GM20431 (cell line): ENCODE data around the gene IGFBP7.
"Not testable (repeated sequence)": the region's sequence is repeated elsewhere in the genome, so short reads cannot be mapped to it uniquely, and the experiment has no call there.

Experiments used
- in situ Hi-C: fragments of 300-500 bp; cut with MseI, MboI; formaldehyde crosslinking; loops from one replicate; pipeline ENCODE4 v1.15.0; 2020; ENCODE audit warnings: low sequenced_read_pairs; ENCODE audit not compliant: unreplicated experiment

Gene IGFBP7

DNA sequence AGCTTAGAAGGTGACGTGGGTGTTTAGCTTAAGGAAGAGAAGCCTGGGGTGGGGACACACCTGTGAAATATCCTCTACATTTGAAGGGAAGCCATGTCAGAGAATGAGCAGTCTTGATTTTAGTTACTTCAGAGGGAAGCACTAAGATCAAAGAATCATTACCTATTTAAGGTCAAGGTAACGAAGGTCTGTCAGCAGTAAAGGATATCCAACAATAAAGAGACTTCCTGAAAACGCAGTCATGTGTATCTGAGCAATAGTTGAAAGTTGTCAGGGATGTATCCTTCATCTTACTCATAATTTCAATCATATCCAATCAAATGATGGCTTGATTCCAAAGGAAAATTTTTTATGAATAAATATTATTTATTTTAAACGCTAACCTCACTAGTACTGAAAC, 33.5 kb downstream of the IGFBP7 start:
- in situ Hi-C loops, result no loop called here

DNA sequence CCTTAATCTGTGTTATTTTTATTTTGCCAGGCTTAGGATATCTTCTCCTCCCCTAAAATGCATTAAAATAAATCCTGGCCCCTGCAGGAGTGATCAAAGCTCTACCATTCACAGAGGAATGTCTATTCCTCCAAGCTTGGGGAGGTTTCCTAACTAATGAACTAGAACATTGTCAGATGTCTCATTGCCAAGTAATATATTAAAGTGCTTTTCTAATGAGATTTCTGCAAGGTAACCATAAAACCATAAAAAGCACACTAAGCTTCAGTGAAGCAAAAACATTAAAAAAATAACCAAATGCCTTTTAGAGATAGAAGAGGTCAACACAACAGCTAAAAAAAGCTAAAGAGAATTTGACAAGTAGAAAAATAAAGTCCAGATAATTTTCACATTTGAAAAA, 34.8 kb downstream of the IGFBP7 start:
- in situ Hi-C loops, result no loop called here

DNA sequence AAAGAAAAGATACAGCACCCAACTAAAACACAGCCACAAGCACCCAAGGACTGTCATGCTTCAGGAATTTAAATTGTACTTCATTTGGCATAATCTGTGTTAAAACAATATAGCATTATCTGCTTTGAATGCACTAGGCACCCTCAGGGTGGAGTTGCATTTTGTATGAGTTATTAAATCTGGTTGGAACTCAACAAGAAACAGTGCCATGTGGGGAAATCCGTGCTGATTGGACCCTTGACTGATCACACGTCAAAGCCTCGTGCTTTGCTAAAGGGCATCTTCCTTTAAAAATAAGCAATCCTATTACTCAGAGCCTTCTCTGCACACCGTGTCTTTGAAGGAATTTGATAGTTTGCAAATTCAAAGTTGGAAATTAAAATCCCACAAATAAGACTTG, 35.4 kb downstream of the IGFBP7 start:
- in situ Hi-C loops, result no loop called here

DNA sequence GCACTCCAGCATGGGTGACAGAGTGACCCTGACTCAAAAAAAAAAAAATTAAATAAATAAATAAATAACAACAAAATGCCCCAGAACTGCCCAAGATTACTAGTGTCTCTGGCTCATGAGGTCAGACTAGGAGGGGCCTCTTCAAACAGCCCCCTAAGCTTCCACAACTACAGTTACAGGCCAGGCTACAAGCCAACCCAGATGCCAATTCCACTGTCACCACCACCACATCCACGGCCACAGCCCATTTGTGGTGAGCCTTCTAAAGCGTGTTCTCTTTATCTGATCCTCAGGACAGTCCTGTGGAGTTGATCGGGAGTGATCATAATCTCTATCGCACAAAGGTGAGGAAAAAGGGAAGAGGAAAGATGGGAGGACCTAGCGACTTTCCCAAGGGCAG, 36.6 kb downstream of the IGFBP7 start:
- in situ Hi-C loops, result no loop called here

DNA sequence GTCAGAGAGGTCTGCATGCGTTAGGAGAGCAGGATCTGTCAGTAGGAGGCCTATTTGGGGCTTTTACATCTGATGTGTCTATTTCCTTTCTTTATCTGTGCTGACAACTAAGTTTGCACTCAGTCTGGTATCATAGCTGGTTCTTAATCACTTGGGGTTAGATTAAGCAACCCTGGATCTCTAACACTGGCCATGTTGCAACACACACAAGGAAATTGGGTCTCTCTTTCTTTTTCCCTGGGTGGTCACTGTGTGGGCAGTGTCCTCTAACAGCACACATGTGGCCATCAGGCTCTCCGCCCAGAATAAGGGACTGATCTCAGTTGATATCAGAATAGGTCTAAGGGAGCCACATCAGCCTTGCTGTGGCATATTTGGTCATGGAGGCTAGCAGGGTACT, 38.9 kb downstream of the IGFBP7 start:
- in situ Hi-C loops, result no loop called here

DNA sequence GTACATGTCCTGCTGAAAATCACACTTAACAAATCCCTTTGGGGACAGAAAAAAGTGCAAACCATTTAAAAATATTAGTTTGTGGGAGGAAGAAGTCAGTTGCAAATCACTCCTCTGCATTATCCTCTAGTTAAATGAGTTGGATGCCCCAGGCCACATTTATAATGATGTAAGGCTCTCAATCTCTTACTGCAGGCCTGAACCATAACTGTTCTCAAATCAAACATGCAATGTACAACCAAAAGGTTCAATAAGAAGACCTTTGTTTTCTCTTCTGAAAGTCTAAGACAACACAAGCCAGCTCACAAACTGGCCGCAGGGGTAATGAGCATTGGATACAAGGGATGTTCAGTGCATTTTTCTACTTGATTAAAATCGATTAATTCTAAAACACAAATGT, 39.7 kb downstream of the IGFBP7 start:
- in situ Hi-C loops, result no loop called here

DNA sequence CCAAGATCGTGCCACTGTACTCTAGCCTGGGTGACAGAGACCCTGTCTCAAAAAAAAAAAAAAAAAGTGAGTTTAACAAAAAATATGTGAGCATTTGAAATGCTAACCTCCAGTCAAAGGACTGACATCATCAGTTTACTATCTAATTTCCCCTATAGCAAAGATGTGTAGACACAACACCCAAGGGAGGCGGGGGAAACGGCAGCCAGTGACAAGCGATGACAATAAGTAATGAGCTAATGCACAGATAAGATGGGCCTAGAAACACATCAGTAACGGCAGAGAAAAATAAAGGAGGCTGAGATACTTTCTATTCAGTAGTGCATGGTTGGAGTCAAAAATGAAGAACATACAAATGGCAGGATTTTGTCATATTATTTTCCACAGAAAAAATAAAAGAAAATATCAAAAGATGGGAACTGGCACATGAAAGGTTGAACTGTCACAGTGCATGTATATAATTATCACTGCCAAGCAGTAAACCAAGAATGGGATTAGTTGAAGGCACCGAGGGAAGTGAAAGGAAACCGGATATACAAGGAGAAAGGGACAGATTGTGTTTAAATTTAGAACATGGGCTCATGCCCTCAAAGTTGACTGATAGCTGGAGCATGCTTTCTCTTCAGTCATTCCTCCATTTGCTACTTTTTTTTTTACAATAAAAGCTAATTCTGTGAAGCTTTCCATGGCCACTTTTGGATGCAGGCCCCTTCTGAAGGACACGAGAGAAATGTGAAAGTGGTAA, 41.8 kb downstream of the IGFBP7 start:
- in situ Hi-C loops, result no loop called here

DNA sequence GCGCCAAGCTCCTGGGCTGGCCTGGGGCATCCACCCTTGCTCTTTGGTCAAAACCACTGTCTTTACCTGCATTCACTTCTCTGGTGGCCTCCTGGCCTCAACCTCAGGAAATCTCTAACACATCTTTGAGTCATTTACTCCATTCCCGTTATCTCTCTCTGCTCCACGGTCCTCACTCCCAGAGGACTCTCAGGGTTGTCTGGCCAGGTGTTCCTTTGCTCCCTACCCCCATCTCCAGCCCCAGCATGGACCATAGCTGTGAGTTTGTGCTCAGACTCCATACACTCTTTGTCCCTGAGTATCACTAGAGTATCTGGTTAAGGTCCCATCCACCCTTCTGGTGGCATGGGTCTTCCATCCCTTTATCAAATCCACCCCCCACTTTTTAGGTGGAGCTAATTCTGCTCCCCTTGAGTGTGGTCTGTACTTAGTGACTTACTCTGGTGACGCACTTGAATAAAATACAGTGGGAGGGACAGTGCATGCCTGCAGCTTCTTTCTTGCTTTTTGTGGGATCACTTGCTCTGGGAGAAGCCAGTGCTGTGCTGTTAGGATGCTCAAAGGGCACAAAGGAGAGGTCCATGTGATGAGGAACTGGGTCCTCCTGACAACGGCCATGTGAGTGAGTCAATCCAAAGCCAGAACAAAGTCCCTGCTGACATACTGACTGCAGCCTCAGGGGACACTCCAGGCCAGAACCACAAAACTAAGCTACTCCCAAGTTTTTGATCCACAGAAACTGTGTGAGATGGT, 44.3 kb downstream of the IGFBP7 start:
- in situ Hi-C loops, result no loop called here

DNA sequence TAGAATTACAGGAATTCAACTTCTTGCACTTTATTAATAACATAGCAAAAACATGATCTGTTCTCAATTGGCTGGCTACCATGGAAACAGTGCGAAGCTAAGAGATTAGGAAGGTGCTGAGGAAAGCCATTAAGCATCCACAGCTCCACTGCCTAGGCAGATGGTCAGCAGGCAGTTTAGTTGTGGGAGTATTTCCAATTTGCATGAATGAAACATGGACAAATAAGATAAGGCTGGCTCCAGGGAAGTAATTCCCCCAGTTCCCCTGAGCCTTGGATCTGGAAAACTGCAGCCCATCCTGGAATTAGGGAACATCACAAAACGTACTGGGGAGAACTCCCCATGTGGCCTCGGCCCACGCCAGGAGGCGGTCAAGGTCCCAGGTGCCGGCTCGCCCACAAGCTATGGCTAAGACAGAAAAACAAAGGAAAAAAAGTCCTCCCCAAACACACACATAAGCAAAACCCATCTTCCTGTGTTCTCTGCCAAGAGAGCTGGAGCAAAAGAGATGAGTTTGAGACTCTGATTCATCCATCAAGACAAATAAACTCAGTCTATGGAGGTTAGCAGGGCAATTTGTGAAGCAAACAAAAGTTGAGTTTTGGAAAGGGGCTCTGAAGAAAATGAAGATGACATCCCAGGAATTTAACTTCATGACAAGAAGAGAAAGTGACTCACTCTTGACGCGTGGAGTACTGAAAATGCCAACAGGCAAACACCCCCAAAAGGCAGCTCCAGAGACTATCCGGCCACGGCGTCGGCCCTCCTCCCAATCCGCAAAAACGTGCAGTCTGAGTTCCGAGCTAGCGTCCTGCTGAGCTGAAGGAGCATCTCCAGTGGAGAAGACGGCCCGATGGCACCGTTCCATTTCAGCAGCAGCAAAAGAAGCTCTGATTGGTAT, 45.1 kb downstream of the IGFBP7 start:
- in situ Hi-C loops, result no loop called here

DNA sequence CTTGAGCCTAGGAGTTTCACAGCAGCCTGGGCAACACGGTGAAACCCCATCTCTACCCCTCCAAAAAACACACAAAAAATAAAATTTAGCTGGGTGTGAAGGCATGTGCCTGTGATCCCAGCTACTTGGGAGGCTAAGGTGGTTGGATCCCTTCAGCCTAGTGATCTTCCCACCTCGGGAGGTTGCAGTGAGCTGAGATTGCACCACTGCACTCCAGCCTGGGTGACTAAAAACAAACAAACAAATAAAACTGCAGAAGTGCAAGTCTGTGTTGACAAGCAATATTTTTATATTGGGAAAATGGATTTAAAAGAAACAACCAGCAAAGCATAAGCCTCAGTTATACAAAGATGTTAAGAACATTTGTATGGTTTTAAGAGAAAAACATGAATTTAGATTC, 46.1 kb downstream of the IGFBP7 start:
- in situ Hi-C loops, result no loop called here

DNA sequence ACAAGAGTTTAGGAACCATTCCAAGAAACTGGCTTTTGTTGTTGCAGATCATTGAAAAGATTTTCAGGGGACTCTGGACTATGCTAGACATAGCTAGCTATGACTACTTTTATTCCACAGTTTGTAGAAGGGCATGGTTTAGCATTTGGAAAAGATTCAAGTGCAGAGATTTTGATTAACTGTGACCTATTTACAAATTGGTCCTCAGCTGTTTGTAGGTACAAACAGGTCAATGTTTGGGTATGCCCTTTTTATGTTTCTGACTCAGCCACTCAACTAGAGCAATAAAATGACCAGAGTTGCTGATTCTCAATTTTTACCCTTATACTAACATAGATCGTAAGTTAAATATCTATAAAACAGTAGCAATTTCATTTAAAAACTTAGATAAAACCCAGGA, 46.7 kb downstream of the IGFBP7 start:
- in situ Hi-C loops, result no loop called here

DNA sequence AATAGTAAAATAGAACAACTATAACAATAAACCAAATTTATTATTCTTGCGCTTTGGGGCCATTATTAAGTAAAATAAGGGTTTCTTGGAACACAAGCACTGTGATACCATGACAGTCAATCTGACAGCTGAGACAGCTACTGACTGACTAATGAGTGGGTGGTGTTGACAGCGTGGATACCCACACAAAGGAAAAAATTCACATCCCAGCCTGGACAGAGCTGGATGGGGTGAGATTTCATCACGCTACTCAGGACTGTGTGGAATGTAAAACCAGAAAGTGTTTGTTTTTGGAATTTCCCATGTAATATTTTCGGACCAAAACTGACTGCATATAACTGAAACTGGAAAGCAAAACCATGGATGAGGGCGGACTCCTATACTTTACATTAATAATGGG, 48.8 kb downstream of the IGFBP7 start:
- in situ Hi-C loops, result no loop called here

DNA sequence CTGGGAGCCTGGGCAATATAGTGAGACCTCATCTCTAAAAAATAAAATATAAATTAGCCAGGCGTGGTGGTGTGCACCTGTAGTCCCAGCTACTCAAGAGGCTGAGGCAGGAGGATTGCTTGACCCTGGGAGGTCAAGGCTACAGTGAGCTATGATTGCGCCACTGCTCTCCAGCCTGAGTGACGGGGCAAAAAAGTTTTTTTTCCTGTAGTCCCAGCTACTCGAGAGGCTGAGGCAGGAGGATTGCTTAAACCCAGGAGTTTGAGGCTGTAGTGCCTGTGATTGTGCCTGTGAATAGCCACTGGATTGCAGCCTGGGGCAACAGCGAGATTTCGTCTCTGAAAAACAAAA, 49.5 kb downstream of the IGFBP7 start:
- in situ Hi-C loops, result not testable (repeated sequence)

DNA sequence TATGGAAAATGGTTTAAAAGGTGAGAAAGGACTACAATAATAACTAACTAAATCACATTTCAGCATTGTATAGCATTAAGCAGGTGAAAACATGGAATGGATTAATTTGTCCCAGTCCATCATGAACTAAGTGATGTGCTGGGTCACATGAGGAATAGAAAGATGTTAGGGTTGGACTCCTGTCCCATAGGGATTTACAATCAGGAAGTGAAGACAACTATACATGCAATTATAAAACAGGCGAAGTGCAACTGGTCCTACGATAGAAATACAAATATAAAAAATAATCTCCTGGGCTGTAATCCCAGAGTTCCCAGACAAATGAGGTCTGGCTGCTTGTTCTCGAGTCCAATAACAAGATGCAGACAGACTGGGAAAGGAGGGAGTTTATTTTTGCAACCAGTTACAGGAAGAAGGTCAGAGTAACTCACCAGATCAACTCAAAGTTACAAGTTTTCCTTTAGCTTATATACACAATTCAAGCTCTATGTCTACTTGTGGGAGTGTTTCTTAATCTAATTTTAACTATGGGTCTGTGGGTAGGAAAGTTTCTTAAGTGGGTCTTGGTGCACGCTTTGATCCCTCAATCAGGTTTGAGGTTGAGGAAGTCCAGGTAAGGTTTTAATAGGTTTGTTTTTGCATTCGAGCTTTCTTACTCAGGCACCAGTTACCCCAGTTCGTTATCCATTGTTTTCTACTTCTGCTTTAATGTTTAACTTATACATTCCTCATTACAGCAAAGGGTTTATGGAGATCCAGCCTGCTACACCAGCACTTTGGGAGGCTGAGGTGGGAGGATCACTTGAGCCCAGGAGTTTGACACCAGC, 50.1 kb downstream of the IGFBP7 start:
- in situ Hi-C loops, result no loop called here

DNA sequence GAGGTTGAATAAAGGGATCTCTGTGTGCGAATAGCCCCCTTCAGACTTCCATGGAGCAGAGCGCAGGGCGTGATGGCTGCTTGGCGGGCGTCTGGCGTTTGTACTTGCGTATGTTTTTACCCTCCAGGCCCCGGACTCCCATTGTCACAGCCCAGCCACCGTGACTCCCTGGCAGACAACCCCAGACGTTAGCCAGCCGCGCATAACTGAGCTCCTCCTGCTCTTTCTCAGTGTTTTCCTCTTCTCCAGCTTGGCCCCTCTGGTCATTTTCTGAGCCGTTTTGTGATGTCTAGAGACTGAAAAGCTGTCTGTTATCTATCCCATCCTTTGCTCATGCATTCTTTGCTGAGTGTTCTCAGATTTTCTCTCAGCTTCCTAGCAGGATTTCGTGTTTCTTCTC, 54.3 kb downstream of the IGFBP7 start:
- in situ Hi-C loops, result no loop called here

DNA sequence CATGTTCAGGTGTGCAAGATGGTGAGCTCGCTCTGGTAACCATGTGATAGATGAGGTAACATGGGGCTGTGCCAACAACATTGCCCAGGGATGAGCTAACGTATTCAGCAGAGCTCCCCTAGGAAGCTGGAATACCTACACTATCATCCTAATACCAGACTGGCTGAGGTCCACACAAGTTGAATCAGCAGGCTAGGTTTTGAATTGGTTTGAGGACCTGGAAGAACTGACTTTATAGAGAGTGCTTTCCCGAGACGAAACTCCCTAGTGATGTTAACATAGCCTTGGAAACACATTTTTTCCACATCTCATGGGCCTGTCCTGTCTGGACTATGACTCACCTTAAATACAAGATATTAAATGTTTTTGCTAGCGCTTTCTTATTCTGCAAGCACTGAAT, 56.7 kb downstream of the IGFBP7 start:
- in situ Hi-C loops, result no loop called here

DNA sequence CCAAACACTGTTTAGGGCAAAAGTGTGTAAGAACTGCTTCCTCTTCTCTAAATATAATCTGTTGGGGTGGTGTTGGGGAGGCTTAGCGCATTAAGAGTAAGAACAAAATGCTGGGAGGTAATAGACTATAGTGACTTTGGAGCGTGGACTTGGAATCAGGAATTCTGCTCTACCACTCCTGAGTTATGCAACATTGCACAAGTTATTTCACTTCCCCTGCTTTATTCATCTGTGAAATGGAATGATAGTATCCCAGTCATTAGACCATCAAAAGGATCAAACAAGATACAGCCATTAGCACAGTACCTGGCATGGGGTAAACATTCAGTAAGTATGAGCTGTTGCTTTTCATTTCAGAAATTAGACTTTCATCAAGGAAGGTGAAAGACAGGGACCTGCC, 58.7 kb downstream of the IGFBP7 start:
- in situ Hi-C loops, result no loop called here

DNA sequence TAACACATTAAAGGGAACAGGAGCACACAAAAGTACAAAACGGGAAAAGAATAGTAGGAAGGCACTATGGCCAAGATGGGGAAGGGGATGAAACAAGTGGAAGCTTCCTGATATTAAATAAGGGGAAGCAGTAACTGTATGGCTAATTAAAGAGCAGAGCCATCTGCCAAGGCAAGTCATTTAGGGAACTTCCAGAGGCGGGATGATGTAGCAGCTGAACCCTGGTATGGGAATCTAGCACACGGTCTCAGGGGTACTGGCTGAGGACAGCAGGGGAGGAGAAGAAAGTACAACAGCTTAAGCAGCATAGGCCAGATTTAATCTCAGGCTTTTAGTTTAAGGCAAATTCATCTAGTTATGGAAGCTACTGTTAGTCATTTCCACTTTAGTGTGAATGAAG, 59.1 kb downstream of the IGFBP7 start:
- in situ Hi-C loops, result no loop called here

DNA sequence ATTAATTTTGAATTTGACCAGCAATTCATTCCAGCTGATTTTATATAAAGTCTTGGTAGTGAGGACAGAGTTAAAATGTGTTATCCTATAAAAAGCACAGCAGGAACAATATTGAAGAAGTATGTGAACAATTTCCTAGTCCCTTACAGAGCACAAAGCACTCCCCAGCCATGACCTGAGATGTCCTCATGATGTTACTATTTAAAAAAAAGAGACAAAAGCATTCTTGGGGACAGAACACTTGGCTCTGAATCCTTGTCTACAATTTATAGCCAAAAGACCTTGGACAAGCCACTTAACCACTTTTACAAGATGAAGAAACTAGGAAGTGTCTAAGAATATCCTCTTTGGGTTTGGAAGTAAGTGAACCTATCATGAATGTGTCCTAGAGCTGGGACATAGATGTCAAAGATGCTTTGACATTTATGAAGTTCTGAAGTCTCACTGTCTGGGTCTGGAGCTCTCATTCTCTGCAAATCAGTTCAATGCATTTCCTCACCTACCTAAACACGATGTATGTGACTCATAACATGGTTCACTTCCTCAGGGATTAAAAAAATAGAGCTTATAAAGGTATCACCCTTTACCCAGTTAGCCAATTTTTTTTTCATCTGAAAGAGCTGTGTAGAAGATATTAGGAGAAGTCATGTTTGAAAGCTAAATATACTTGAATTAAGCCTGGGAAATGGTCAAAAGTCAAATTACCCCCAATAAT, 61.4 kb downstream of the IGFBP7 start:
- in situ Hi-C loops, result no loop called here
